B cell (primary cell): ENCODE measurements around the gene RERG. TPM values are rescaled to one million over a fixed set of nuclear protein-coding genes. Genes with fewer than 3 reads are reported as not detected.

ENCODE experiments used
- ATAC-seq: fragments of 200-7000 bp; cut with Tn5 transposase; one replicate; pipeline ENCODE4 v1.10.0; 2021; ENCODE audit warnings: low read depth, mild to moderate bottlenecking, moderate number of reproducible peaks, moderate library complexity
- CTCF ChIA-PET: fragments of 350-600 bp; sonication (Branson Sonifier 250); formaldehyde crosslinking; loops from one replicate; lab custom pipeline; 2021; ENCODE audit warnings: antibody characterized with exemption, inconsistent platforms; lab: Charles Lee
- POLR2A ChIA-PET: fragments of 350-600 bp; sonication (Branson Sonifier 250); formaldehyde crosslinking; loops from one replicate; lab custom pipeline; 2021; ENCODE audit warnings: antibody characterized with exemption; lab: Charles Lee
- DNase-seq: peaks from one replicate; pipeline ENCODE4 v3.0.0; 2013
- H2AFZ ChIP-seq: 2 replicates; pipeline ENCODE4 v1.6.1; 2012; ENCODE audit warnings: mild to moderate bottlenecking, low read depth, low read length; ENCODE audit not compliant: insufficient read depth, poor library complexity, severe bottlenecking
- H3K27ac ChIP-seq, 2 donors: 1 replicate in 1 of 2; 2 replicates in 1 of 2; pipeline ENCODE4 v1.5.1; 2012 to 2013; ENCODE audit warnings: low read length in 2 of 2, mild to moderate bottlenecking in 2 of 2, moderate library complexity in 1 of 2
- H3K27me3 ChIP-seq, 4 experiments: fragments of 200-600 bp in 1 of 4; sonication (generic) in 1 of 4; replicated peaks in 1 of 4; 1 replicate in 2 of 4; 2 replicates in 2 of 4; pipeline versions ENCODE4 v1.6.1 to v1.7.0; 2013 to 2016; ENCODE audit warnings: low read length in 3 of 4, mild to moderate bottlenecking in 2 of 4, mixed read lengths in 1 of 4, moderate library complexity in 1 of 4; ENCODE audit not compliant: insufficient read depth in 4 of 4, control insufficient read depth in 3 of 4; ENCODE audit errors: control extremely low read depth in 1 of 4
- H3K36me3 ChIP-seq, 2 experiments: replicated peaks in 1 of 2; 1 replicate in 1 of 2; 2 replicates in 1 of 2; pipeline versions ENCODE4 v1.6.1 to v1.7.1; 2013; ENCODE audit warnings: low read length in 1 of 2; ENCODE audit not compliant: insufficient read depth in 2 of 2, control insufficient read depth in 1 of 2; ENCODE audit errors: control extremely low read depth in 1 of 2, extremely low read depth in 1 of 2
- H3K4me1 ChIP-seq, 2 donors: fragments of 200-600 bp in 1 of 2; sonication (generic) in 1 of 2; 1 replicate in 1 of 2; 2 replicates in 1 of 2; pipeline versions ENCODE4 v1.5.1 to v1.6.1; 2013 to 2017; ENCODE audit warnings: low read length in 2 of 2; ENCODE audit not compliant: control insufficient read depth in 2 of 2, insufficient read depth in 2 of 2
- H3K4me2 ChIP-seq: replicated peaks from 2 replicates; pipeline ENCODE3; 2012; ENCODE audit warnings: mild to moderate bottlenecking, low read depth, low read length; ENCODE audit not compliant: poor library complexity, severe bottlenecking
- H3K4me3 ChIP-seq, 5 experiments: fragments of 200-600 bp in 1 of 5; sonication (generic) in 1 of 5; 1 replicate in 3 of 5; 2 replicates in 2 of 5; pipeline versions ENCODE4 v1.5.1 to v1.7.0; 2011 to 2016; ENCODE audit warnings: low read length in 4 of 5, mild to moderate bottlenecking in 4 of 5, low read depth in 2 of 5, control low read depth in 1 of 5, moderate library complexity in 1 of 5; ENCODE audit not compliant: insufficient read depth in 1 of 5; ENCODE audit errors: control extremely low read depth in 1 of 5, extremely low read depth in 1 of 5
- H3K79me2 ChIP-seq: fragments of 200-600 bp; sonication (generic); one replicate; pipeline ENCODE4 v1.6.0; 2016; ENCODE audit warnings: low read length; ENCODE audit not compliant: control insufficient read depth, insufficient read depth
- H3K9ac ChIP-seq: fragments of 200-600 bp; sonication (generic); 2 replicates; pipeline ENCODE4 v1.6.1; 2017; ENCODE audit warnings: mild to moderate bottlenecking, low read length, moderate library complexity
- H3K9me3 ChIP-seq, 3 donors: one replicate each; pipeline versions ENCODE4 v1.6.1 to v1.7.1; 2013; ENCODE audit warnings: low read length in 2 of 3; ENCODE audit not compliant: control insufficient read depth in 2 of 3, insufficient read depth in 1 of 3; ENCODE audit errors: control extremely low read depth in 1 of 3
- H4K20me1 ChIP-seq: 2 replicates; pipeline ENCODE4 v1.6.0; 2012; ENCODE audit warnings: mild to moderate bottlenecking, low read length; ENCODE audit not compliant: insufficient read depth, control insufficient read depth, poor library complexity, severe bottlenecking
- H3K27ac Mint-ChIP-seq: one replicate; pipeline ENCODE4 v1.8.0; 2021; ENCODE audit warnings: mixed read lengths
- H3K27me3 Mint-ChIP-seq: one replicate; pipeline ENCODE4 v1.8.0; 2021; ENCODE audit warnings: mixed read lengths
- H3K4me1 Mint-ChIP-seq: one replicate; pipeline ENCODE4 v1.8.0; 2021; ENCODE audit warnings: mixed read lengths
- H3K4me3 Mint-ChIP-seq: one replicate; pipeline ENCODE4 v1.8.0; 2021; ENCODE audit warnings: mixed read lengths
- H3K9me3 Mint-ChIP-seq: one replicate; pipeline ENCODE4 v1.8.0; 2022; ENCODE audit warnings: mixed read lengths; ENCODE audit not compliant: insufficient read depth
- EZH2 ChIP-seq: IDR thresholded peaks from 2 replicates; pipeline ENCODE4 v1.6.1; 2012; ENCODE audit warnings: borderline replicate concordance, low read depth, mild to moderate bottlenecking, moderate library complexity, low read length; ENCODE audit not compliant: insufficient read depth, poor library complexity, severe bottlenecking
- WGBS: methylation state at CpG from one replicate; pipeline ENCODE4 v1.1.5; 2013; ENCODE audit warnings: missing lambda C conversion rate; ENCODE audit not compliant: insufficient coverage; 5-methylcytosine and 5-hydroxymethylcytosine counted together
- intact Hi-C: fragments of 100-400 bp; cut with micrococcal nuclease; formaldehyde crosslinking; loops from one replicate; pipeline ENCODE4 v1.10.0; 2022
- polyA plus RNA-seq: library from polyadenylated mRNA; depleted of rRNA; stranded (reverse); fragments of >200 nt; gene quantifications from 2 replicates; pipeline ENCODE4 v1.2.3, GENCODE V29; 2012
- total RNA-seq, 2 donors: library from RNA; stranded (reverse); fragments of 120-200 nt in 1 of 2; gene quantifications; 1 replicate in 1 of 2; 2 replicates in 1 of 2; pipeline versions ENCODE4 v1.2.3 to v1.2.4, GENCODE V29; 2013 to 2022
- TF ChIP-seq, protein P1 (sequence below): fragments of 200-600 bp; IDR thresholded peaks from one replicate; pipeline ENCODE4 v1.8.0; 2022; ENCODE audit warnings: antibody characterized with exemption, mild to moderate bottlenecking

Gene RERG
- total and polyA plus RNA-seq, 2 donors (not counting 1 experiment from before 2014, with no cell fraction given): not detected

GRCh38 chr12:15196678-15197505 lies 24.3 kb downstream of the RERG start:
- H3K27ac ChIP-seq: no peak overlapping the region
- H4K20me1 ChIP-seq: no peaks in the 10 kb centered on the region
- Mint-ChIP-seq H3K4me1 (no peaks in the 10 kb centered on the region), H3K27me3 (peaks cover 14% of the 10 kb centered on the region), H3K9me3 (no peaks in the 10 kb centered on the region), H3K4me3 (no peak overlapping the region), H3K27ac (no peak overlapping the region)
- no peaks in the 10 kb centered on the region for H3K79me2 ChIP-seq
- no peak overlapping the region for H3K4me2 ChIP-seq
- H3K9me3 ChIP-seq: no peaks in the 10 kb centered on the region
- CTCF ChIA-PET: interaction anchor here (1.1 kb wide), 1 partner anchor 24 kb away, joined by 3 read pairs; the partner anchor contains the start of gene RERG
- H3K27me3 ChIP-seq: peaks cover 0 to 1% (median 0%) of the 10 kb centered on the region in 4 experiments
- no peaks in the 10 kb centered on the region for H3K4me1 ChIP-seq
- TF ChIP-seq, protein P1, sequence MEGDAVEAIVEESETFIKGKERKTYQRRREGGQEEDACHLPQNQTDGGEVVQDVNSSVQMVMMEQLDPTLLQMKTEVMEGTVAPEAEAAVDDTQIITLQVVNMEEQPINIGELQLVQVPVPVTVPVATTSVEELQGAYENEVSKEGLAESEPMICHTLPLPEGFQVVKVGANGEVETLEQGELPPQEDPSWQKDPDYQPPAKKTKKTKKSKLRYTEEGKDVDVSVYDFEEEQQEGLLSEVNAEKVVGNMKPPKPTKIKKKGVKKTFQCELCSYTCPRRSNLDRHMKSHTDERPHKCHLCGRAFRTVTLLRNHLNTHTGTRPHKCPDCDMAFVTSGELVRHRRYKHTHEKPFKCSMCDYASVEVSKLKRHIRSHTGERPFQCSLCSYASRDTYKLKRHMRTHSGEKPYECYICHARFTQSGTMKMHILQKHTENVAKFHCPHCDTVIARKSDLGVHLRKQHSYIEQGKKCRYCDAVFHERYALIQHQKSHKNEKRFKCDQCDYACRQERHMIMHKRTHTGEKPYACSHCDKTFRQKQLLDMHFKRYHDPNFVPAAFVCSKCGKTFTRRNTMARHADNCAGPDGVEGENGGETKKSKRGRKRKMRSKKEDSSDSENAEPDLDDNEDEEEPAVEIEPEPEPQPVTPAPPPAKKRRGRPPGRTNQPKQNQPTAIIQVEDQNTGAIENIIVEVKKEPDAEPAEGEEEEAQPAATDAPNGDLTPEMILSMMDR: no peak
- TF ChIP-seq EZH2: no peak
- no peak for ATAC-seq
- no CpG with 5 or more reads among the region's 3 CpGs for WGBS
- POLR2A ChIA-PET: no interaction called here
- DNase-seq: no peak
- no peak overlapping the region for H3K9ac ChIP-seq
- H3K36me3 ChIP-seq: no peaks in the 10 kb centered on the region
- no peak overlapping the region for H3K4me3 ChIP-seq
- intact Hi-C loops: no loop called here
- H2AFZ ChIP-seq: no peak overlapping the region

DNA sequence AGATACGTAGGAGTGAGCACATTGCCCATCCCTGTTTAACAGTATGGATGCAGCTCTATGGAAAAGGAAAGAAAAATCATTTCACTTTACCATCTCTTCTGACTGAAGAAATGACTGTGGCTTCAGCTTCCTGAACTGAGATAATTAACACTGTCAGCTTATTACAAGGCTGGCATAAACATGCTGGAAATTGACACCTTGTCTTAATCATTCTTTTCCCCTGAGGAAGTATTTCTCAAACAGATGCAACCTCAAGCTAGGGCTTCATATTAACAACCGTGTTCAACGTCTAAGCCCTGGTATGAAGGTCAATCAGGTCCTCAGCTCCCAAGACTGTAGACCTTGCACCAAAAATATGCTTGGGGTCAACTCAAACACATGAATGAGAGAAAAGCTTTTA lies 25.0 kb downstream of the RERG start:
- H3K27me3 Mint-ChIP-seq: peaks cover 18% of the 10 kb centered on the region
- no peak overlapping the region for H3K4me3 Mint-ChIP-seq
- H2AFZ ChIP-seq: no peak overlapping the region

More for the DNA sequence above, 25.0 kb downstream of the RERG start:
- no peak for DNase-seq
- Mint-ChIP-seq H3K9me3 (no peaks in the 10 kb centered on the region), H3K27ac (no peak overlapping the region), H3K4me1 (no peaks in the 10 kb centered on the region)
- TF ChIP-seq EZH2: no peak
- TF ChIP-seq, protein P1: no peak
- CTCF ChIA-PET: no interaction called here
- Histone ChIP-seq H3K27ac (no peak overlapping the region), H3K4me1 (no peaks in the 10 kb centered on the region), H3K9ac (no peak overlapping the region), H3K9me3 (no peaks in the 10 kb centered on the region), H3K36me3 (no peaks in the 10 kb centered on the region), H3K79me2 (no peaks in the 10 kb centered on the region), H3K27me3 (peaks cover 0 to 3% (median 0%) of the 10 kb centered on the region in 4 experiments), H3K4me2 (no peak overlapping the region), H3K4me3 (no peak overlapping the region), H4K20me1 (no peaks in the 10 kb centered on the region)
- 50% methylated on average over 2 of the region's 3 CpGs for WGBS
- intact Hi-C loops: no loop called here
- POLR2A ChIA-PET: no interaction called here
- ATAC-seq: no peak
